GM18951 (cell line): Measurements from ENCODE around the gene ANKRD42.

Experiments
- POLR2A ChIP-seq: IDR thresholded peaks from 4 replicates; pipeline ENCODE4 v1.6.1; 2011; ENCODE audit warnings: mild to moderate bottlenecking; ENCODE audit not compliant: insufficient read length, insufficient read depth; ENCODE audit errors: extremely low read depth
- in situ Hi-C: fragments of 300-500 bp; cut with MboI; formaldehyde crosslinking; loops from one replicate; pipeline ENCODE4 v1.12.0; 2022; ENCODE audit warnings: low sequenced_read_pairs, mixed read lengths, inconsistent platforms; ENCODE audit not compliant: unreplicated experiment

Gene ANKRD42

GRCh38 chr11:83159902-83160865 lies 33.3 kb upstream of the ANKRD42 start:
- no peak for TF ChIP-seq POLR2A
- in situ Hi-C loops, result no loop called here

- in situ Hi-C loops, result no loop called here
- TF ChIP-seq POLR2A, result no peak
These were observed 31.8 kb upstream of the ANKRD42 start for GRCh38 chr11:83161610-83162199.

- no peak for TF ChIP-seq POLR2A
- in situ Hi-C loops, result no loop called here
These were observed 31.1 kb upstream of the ANKRD42 start for GRCh38 chr11:83162377-83162776.

GRCh38 chr11:83166193-83166866 lies 27.2 kb upstream of the ANKRD42 start:
- no peak for TF ChIP-seq POLR2A
- in situ Hi-C loops, result no loop called here

GRCh38 chr11:83168756-83169155 lies 24.8 kb upstream of the ANKRD42 start:
- in situ Hi-C loops, result no loop called here
- TF ChIP-seq POLR2A, result peak; percentile 15

- in situ Hi-C loops, result no loop called here
- no peak for TF ChIP-seq POLR2A
These were observed 22.6 kb upstream of the ANKRD42 start for GRCh38 chr11:83170865-83171264.

- TF ChIP-seq POLR2A, result no peak
- in situ Hi-C loops, result no loop called here
These were observed 21.0 kb upstream of the ANKRD42 start for GRCh38 chr11:83172551-83172950.

- TF ChIP-seq POLR2A, result no peak
- in situ Hi-C loops, result no loop called here
These were observed 19.5 kb upstream of the ANKRD42 start for GRCh38 chr11:83174008-83174407.

GRCh38 chr11:83175815-83176214 lies 17.7 kb upstream of the ANKRD42 start:
- no peak for TF ChIP-seq POLR2A
- in situ Hi-C loops, result no loop called here

GRCh38 chr11:83181815-83182214 lies 11.7 kb upstream of the ANKRD42 start:
- TF ChIP-seq POLR2A, result no peak
- in situ Hi-C loops, result loop anchor here (10.0 kb wide), 1 partner anchor 277 kb away; the partner anchor contains the start of genes DDIAS and PRCP

- TF ChIP-seq POLR2A, result no peak
- in situ Hi-C loops, result loop anchor here (10.0 kb wide), 1 partner anchor 281 kb away; the partner anchor contains the start of genes DDIAS and PRCP
These were observed 7.7 kb upstream of the ANKRD42 start for GRCh38 chr11:83185767-83186166.

- in situ Hi-C loops, result loop anchor here (10.0 kb wide), 1 partner anchor 283 kb away; the partner anchor contains the start of genes DDIAS and PRCP
These were observed 6.0 kb upstream of the ANKRD42 start for GRCh38 chr11:83187465-83187864.

GRCh38 chr11:83191491-83191890 lies 2.0 kb upstream of the ANKRD42 start:
- no peak for TF ChIP-seq POLR2A
- in situ Hi-C loops, result no loop called here

More at GRCh38 chr11:83187465-83187864, 6.0 kb upstream of the ANKRD42 start:
- peak; percentile 15 for TF ChIP-seq POLR2A
